Astrocyte (in vitro differentiated cells and primary cell): Measurements from ENCODE around the gene IMMP2L.

Source experiments
- CTCF ChIP-seq: IDR thresholded peaks from 2 replicates; pipeline ENCODE4 v1.5.1; 2011; ENCODE audit warnings: low read depth, mild to moderate bottlenecking, inconsistent platforms, low read length, moderate library complexity; ENCODE audit not compliant: insufficient read depth
- EZH2 ChIP-seq: IDR thresholded peaks from 2 replicates; pipeline ENCODE4 v1.6.1; 2012; ENCODE audit warnings: mild to moderate bottlenecking, low read length, inconsistent platforms; ENCODE audit not compliant: insufficient read depth

- no peak for TF ChIP-seq EZH2
- TF ChIP-seq CTCF = no peak
Measured at GRCh38 chr7:111202321-111202720, 360.0 kb downstream of the IMMP2L start.
